Keratinocyte (primary cell): Measurements from ENCODE around the gene ATP5ME. TPM values are rescaled to one million over a fixed set of nuclear protein-coding genes. Genes with fewer than 3 reads are reported as not detected.

Experiments
- DNase-seq: peaks from one replicate; pipeline ENCODE4 v3.0.0-alpha.2; 2011; ENCODE audit warnings: low read depth, missing footprints, low spot score
- FAIRE-seq: peaks from 2 replicates; lab custom pipeline; 2011; peaks lifted over from hg19 to GRCh38; lab: Jason Lieb, UNC
- H2AFZ ChIP-seq: 2 replicates; pipeline ENCODE4 v1.6.0; 2012; ENCODE audit warnings: low read length, control low read depth, inconsistent platforms; ENCODE audit not compliant: control insufficient read depth
- H3K27ac ChIP-seq: 2 replicates; pipeline ENCODE4 v1.5.1; 2011; ENCODE audit warnings: low read length; ENCODE audit not compliant: control insufficient read depth, insufficient read depth
- H3K27me3 ChIP-seq: 3 replicates; pipeline ENCODE4 v1.6.0; 2011; ENCODE audit warnings: low read length; ENCODE audit not compliant: control insufficient read depth, insufficient read depth; ENCODE audit errors: extremely low read depth
- H3K36me3 ChIP-seq, 2 experiments: 2 replicates in 1 of 2; 3 replicates in 1 of 2; pipeline ENCODE4 v1.5.1; 2011; ENCODE audit warnings: low read length in 2 of 2, mild to moderate bottlenecking in 1 of 2; ENCODE audit not compliant: control insufficient read depth in 2 of 2, insufficient read depth in 2 of 2; ENCODE audit errors: extremely low read depth in 1 of 2
- H3K4me1 ChIP-seq: 3 replicates; pipeline ENCODE4 v1.5.1; 2011; ENCODE audit warnings: low read length; ENCODE audit not compliant: control insufficient read depth, insufficient read depth; ENCODE audit errors: extremely low read depth
- H3K4me2 ChIP-seq: 3 replicates; pipeline ENCODE4 v1.6.0; 2011; ENCODE audit warnings: low read depth, low read length; ENCODE audit not compliant: control insufficient read depth, insufficient read depth; ENCODE audit errors: extremely low read depth
- H3K4me3 ChIP-seq, 3 experiments: fragments of 200-600 bp in 1 of 3; sonication (generic) in 1 of 3; 2 replicates in 2 of 3; 3 replicates in 1 of 3; pipeline ENCODE4 v1.5.1; 2011 to 2016; ENCODE audit warnings: low read length in 3 of 3, mild to moderate bottlenecking in 3 of 3, control low read depth in 2 of 3, inconsistent platforms in 1 of 3, low read depth in 1 of 3, mixed read lengths in 1 of 3, mixed run types in 1 of 3, moderate library complexity in 1 of 3; ENCODE audit not compliant: control insufficient read depth in 2 of 3, insufficient read depth in 2 of 3; ENCODE audit errors: extremely low read depth in 1 of 3
- H3K79me2 ChIP-seq: 2 replicates; pipeline ENCODE4 v1.6.0; 2012; ENCODE audit warnings: low read length; ENCODE audit not compliant: control insufficient read depth, insufficient read depth
- H3K9ac ChIP-seq: 3 replicates; pipeline ENCODE4 v1.6.0; 2011; ENCODE audit warnings: low read length; ENCODE audit not compliant: control insufficient read depth, insufficient read depth; ENCODE audit errors: extremely low read depth
- H3K9me1 ChIP-seq: 3 replicates; pipeline ENCODE4 v1.6.0; 2011; ENCODE audit warnings: low read length; ENCODE audit not compliant: control insufficient read depth, insufficient read depth; ENCODE audit errors: extremely low read depth
- H3K9me3 ChIP-seq: 2 replicates; pipeline ENCODE4 v1.5.1; 2012; ENCODE audit warnings: low read depth, low read length; ENCODE audit not compliant: control insufficient read depth
- H4K20me1 ChIP-seq: 3 replicates; pipeline ENCODE4 v1.6.0; 2011; ENCODE audit warnings: low read length; ENCODE audit not compliant: control insufficient read depth, insufficient read depth; ENCODE audit errors: extremely low read depth
- CTCF ChIP-seq, 3 experiments: IDR thresholded peaks in 1 of 3; conservative IDR thresholded peaks in 1 of 3; optimal IDR thresholded peaks in 1 of 3; 2 replicates in 2 of 3; 3 replicates in 1 of 3; pipeline versions ENCODE3 to v1.5.1; 2011; ENCODE audit warnings: low read length in 3 of 3, mild to moderate bottlenecking in 3 of 3, moderate library complexity in 2 of 3, control low read depth in 1 of 3, inconsistent platforms in 1 of 3; ENCODE audit not compliant: insufficient read depth in 2 of 3; ENCODE audit errors: extremely low read depth in 1 of 3
- EZH2 ChIP-seq: IDR thresholded peaks from one replicate; pipeline ENCODE4 v1.6.1; 2012; ENCODE audit warnings: inconsistent platforms, mild to moderate bottlenecking, low read length, moderate library complexity
- dilution Hi-C: fragments of 300-500 bp; cut with MboI; formaldehyde crosslinking; loops from one replicate; pipeline ENCODE4 v1.7.0; 2020; ENCODE audit warnings: low sequenced_read_pairs; ENCODE audit not compliant: extremely low pct_ligation_motif_present
- polyA plus RNA-seq, 5 experiments: library from polyadenylated mRNA; depleted of rRNA in 3 of 5; stranded (reverse) in 3 of 5; stranded (forward) in 1 of 5; unstranded in 1 of 5; fragments of >200 nt; gene quantifications; 1 replicate in 1 of 5; 2 replicates in 3 of 5; 3 replicates in 1 of 5; pipeline versions ENCODE4 v1.2.1 to v1.2.3, GENCODE V29; 2011 to 2012; ENCODE audit warnings: missing spikeins in 2 of 5, low read depth in 1 of 5, low replicate concordance in 1 of 5

The ATP5ME gene
- polyA plus RNA-seq, 1 donor (not counting 4 experiments of a cell fraction or from before 2014, with no cell fraction given), result 438 TPM

GRCh38 chr4:680091-680490 lies 6.0 kb upstream of the ATP5ME start:
- no peak overlapping the region for H3K4me2 ChIP-seq
- DNase-seq, result no peak
- TF ChIP-seq CTCF (optimal IDR thresholded peaks at IDR 0.05 in 1 of 3, IDR thresholded peaks at IDR 0.05 in 1 of 3, conservative IDR thresholded peaks at IDR 0.05 in 1 of 3; ENCODE audit: extremely low read depth in 1 of 3, insufficient read depth in 2 of 3, low read length in 3 of 3) (no peak), EZH2 (no peak)
- FAIRE-seq, result no peak
- no peak overlapping the region for H3K27ac ChIP-seq
- no peak overlapping the region for H2AFZ ChIP-seq
- H4K20me1 ChIP-seq, result peaks cover 4% of the 10 kb centered on the region
- H3K9me3 ChIP-seq, result no peaks in the 10 kb centered on the region
- no peaks in the 10 kb centered on the region for H3K36me3 ChIP-seq
- no peaks in the 10 kb centered on the region for H3K9me1 ChIP-seq
- no peak overlapping the region for H3K9ac ChIP-seq
- dilution Hi-C loops, result no loop called here
- peaks cover 5% of the 10 kb centered on the region for H3K79me2 ChIP-seq
- peaks cover 12% of the 10 kb centered on the region for H3K27me3 ChIP-seq
- H3K4me1 ChIP-seq, result peaks cover 21% of the 10 kb centered on the region
- no peak overlapping the region for H3K4me3 ChIP-seq

- no peak for TF ChIP-seq CTCF (optimal IDR thresholded peaks at IDR 0.05 in 1 of 3, IDR thresholded peaks at IDR 0.05 in 1 of 3, conservative IDR thresholded peaks at IDR 0.05 in 1 of 3; ENCODE audit: extremely low read depth in 1 of 3, insufficient read depth in 2 of 3, low read length in 3 of 3)
- no peak for TF ChIP-seq EZH2
- peaks cover 23% of the 10 kb centered on the region for H3K4me1 ChIP-seq
- dilution Hi-C loops, result no loop called here
- H3K4me2 ChIP-seq, result no peak overlapping the region
- no peak overlapping the region for H3K27ac ChIP-seq
- no peaks in the 10 kb centered on the region for H3K36me3 ChIP-seq
- H3K9me1 ChIP-seq, result no peaks in the 10 kb centered on the region
- peaks cover 12% of the 10 kb centered on the region for H3K27me3 ChIP-seq
- H3K79me2 ChIP-seq, result peaks cover 9% of the 10 kb centered on the region
- H3K4me3 ChIP-seq, result no peak overlapping the region
- no peak overlapping the region for H3K9ac ChIP-seq
- DNase-seq, result no peak
- H3K9me3 ChIP-seq, result no peaks in the 10 kb centered on the region
- no peak overlapping the region for H2AFZ ChIP-seq
- H4K20me1 ChIP-seq, result peaks cover 4% of the 10 kb centered on the region
- no peak for FAIRE-seq
Measured at GRCh38 chr4:679629-680028, 5.6 kb upstream of the ATP5ME start.
